ENCODE measurements around the gene POLR2E.

Gene POLR2E

GRCh38 chr19:1109697-1110671, 14.8 kb upstream of the POLR2E start:
- TF ChIP-seq CTCF (IDR thresholded peaks at IDR 0.05; ENCODE audit: low read depth, low read length, missing control alignments), result no peak
- in situ Hi-C loops (cut with HindIII; ENCODE audit: low pct_ligation_motif_present, low sequenced_read_pairs), result loop anchor here (25.0 kb wide), 1 partner anchor 127 kb away; the partner anchor contains the start of genes ATP5F1D, CBARP and MIDN
- Histone ChIP-seq H3K4me3 (ENCODE audit: low read depth, low read length) (no peak overlapping the region), H3K36me3 (replicated peaks) (peaks cover 67% of the 10 kb centered on the region), H3K27me3 (replicated peaks) (no peaks in the 10 kb centered on the region), H3K27ac (no peak overlapping the region)
- no peak for DNase-seq

- TF ChIP-seq CTCF (IDR thresholded peaks at IDR 0.05; ENCODE audit: low read depth, low read length, missing control alignments), result no peak
- peaks cover 59% of the 10 kb centered on the region for H3K36me3 ChIP-seq (replicated peaks)
- DNase-seq, result no peak
- no peak overlapping the region for H3K4me3 ChIP-seq (ENCODE audit: low read depth, low read length)
- in situ Hi-C loops (cut with HindIII; ENCODE audit: low pct_ligation_motif_present, low sequenced_read_pairs), result loop anchor here (25.0 kb wide), 1 partner anchor 128 kb away; the partner anchor contains the start of genes ATP5F1D, CBARP and MIDN
- no peaks in the 10 kb centered on the region for H3K27me3 ChIP-seq (replicated peaks)
- no peak overlapping the region for H3K27ac ChIP-seq
Observed at GRCh38 chr19:1109032-1109551, 13.9 kb upstream of the POLR2E start.

GRCh38 chr19:1108291-1109031, 13.3 kb upstream of the POLR2E start:
- H3K27me3 ChIP-seq (replicated peaks), result no peaks in the 10 kb centered on the region
- in situ Hi-C loops (cut with HindIII; ENCODE audit: low pct_ligation_motif_present, low sequenced_read_pairs), result loop anchor here (25.0 kb wide), 1 partner anchor 129 kb away; the partner anchor contains the start of genes ATP5F1D, CBARP and MIDN
- peaks cover 53% of the 10 kb centered on the region for H3K36me3 ChIP-seq (replicated peaks)
- no peak overlapping the region for H3K27ac ChIP-seq
- DNase-seq, result no peak
- no peak overlapping the region for H3K4me3 ChIP-seq (ENCODE audit: low read depth, low read length)
- TF ChIP-seq CTCF (IDR thresholded peaks at IDR 0.05; ENCODE audit: low read depth, low read length, missing control alignments), result no peak

- H3K27ac ChIP-seq, result no peak overlapping the region
- DNase-seq, result no peak
- H3K4me3 ChIP-seq (ENCODE audit: low read depth, low read length), result no peak overlapping the region
- peaks cover 49% of the 10 kb centered on the region for H3K36me3 ChIP-seq (replicated peaks)
- no peaks in the 10 kb centered on the region for H3K27me3 ChIP-seq (replicated peaks)
- no peak for TF ChIP-seq CTCF (IDR thresholded peaks at IDR 0.05; ENCODE audit: low read depth, low read length, missing control alignments)
- in situ Hi-C loops (cut with HindIII; ENCODE audit: low pct_ligation_motif_present, low sequenced_read_pairs), result loop anchor here (25.0 kb wide), 1 partner anchor 130 kb away; the partner anchor contains the start of genes ATP5F1D, CBARP and MIDN
Observed at GRCh38 chr19:1107661-1108261, 12.6 kb upstream of the POLR2E start.
